Measurements from ENCODE around the gene LDLRAP1. TPM values are rescaled to one million over a fixed set of nuclear protein-coding genes. Genes with fewer than 3 reads are reported as not detected.

The LDLRAP1 gene
- total and polyA plus RNA-seq, 9 donors: 9.1 to 17.4 (median 13.1) TPM

DNA sequence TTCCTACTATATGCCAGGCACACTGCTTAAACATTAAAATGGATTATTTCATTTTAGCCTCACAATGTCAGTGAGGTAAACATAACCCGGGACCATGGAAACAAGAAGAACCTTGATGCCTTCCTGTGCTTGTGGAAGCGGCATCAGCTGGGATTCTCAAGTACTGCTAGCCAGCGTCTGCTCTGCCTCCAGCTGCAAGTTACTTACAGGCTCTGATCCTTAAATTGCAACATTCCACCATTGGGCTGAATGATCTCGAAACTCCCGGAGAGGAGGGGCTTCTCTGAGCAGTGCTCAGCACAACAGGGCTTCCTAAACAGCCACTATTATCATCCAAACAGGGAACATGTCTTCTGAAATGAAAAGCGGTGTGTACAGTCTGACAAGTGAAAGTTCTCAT, 66.5 kb downstream of the LDLRAP1 start:
- no peak overlapping the region for H3K4me3 ChIP-seq
- WGBS, 3 donors: 37 to 51% (median 47%) methylated on average over 6 of the region's 6 CpGs
- no peak overlapping the region for H3K27ac ChIP-seq
- H3K36me3 ChIP-seq: no peaks in the 10 kb centered on the region
- no peak for DNase-seq
- intact Hi-C loops (cut with DNase I): loop anchor here (2.0 to 10.0 kb wide), 5 partner anchors 95 to 385 kb away; partner anchors contain the start of gene PAFAH2 (in 1 of the 4)
- no peaks in the 10 kb centered on the region for H3K4me1 ChIP-seq (ENCODE audit: insufficient read depth)
- TF ChIP-seq EP300 (IDR thresholded peaks at IDR 0.05) (no peak), POLR2A (IDR thresholded peaks at IDR 0.05) (no peak)
- TF ChIP-seq, protein P1, sequence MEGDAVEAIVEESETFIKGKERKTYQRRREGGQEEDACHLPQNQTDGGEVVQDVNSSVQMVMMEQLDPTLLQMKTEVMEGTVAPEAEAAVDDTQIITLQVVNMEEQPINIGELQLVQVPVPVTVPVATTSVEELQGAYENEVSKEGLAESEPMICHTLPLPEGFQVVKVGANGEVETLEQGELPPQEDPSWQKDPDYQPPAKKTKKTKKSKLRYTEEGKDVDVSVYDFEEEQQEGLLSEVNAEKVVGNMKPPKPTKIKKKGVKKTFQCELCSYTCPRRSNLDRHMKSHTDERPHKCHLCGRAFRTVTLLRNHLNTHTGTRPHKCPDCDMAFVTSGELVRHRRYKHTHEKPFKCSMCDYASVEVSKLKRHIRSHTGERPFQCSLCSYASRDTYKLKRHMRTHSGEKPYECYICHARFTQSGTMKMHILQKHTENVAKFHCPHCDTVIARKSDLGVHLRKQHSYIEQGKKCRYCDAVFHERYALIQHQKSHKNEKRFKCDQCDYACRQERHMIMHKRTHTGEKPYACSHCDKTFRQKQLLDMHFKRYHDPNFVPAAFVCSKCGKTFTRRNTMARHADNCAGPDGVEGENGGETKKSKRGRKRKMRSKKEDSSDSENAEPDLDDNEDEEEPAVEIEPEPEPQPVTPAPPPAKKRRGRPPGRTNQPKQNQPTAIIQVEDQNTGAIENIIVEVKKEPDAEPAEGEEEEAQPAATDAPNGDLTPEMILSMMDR (IDR thresholded peaks at IDR 0.05): no peak
- no peaks in the 10 kb centered on the region for H3K9me3 ChIP-seq
- H3K27me3 ChIP-seq: no peaks in the 10 kb centered on the region

DNA sequence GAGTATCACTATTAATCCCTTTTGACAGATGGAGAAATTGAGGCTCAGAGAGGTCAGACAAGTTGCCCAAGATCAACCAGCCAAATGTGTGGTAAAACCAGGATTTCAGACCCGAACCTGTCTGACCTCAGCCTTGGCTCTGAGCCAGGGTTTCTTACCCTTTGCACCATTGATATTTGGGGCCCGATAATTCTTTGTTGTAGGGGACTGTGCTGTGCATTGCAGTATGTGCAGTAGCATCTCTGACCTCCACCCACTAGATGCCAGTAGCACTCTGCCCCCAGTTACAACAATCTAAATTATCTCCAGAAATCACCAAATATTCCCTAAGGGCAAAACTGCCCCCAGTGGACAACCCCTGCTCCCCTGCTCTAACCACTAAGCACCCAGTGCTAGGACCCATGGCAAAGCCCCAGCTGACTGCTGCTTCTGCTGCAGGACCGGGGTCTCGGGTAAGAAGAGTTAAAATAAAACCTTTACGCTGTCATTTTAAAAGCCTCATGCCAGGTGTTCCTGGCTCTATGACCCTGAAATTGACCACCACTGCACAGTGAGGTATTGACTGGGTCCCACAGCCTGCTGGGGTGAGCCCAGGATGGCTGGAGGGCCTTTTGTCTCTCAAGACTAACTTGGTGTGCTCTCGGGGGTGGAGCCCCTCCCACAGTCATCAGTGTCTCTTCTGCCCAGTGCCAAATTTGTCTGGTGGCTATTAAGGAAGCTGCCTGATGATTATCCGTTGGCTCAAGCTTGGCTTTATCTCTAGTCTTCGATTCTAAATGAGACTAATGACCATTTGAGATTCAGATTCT, 67.6 kb downstream of the LDLRAP1 start:
- H3K27ac ChIP-seq: no peak overlapping the region

DNA sequence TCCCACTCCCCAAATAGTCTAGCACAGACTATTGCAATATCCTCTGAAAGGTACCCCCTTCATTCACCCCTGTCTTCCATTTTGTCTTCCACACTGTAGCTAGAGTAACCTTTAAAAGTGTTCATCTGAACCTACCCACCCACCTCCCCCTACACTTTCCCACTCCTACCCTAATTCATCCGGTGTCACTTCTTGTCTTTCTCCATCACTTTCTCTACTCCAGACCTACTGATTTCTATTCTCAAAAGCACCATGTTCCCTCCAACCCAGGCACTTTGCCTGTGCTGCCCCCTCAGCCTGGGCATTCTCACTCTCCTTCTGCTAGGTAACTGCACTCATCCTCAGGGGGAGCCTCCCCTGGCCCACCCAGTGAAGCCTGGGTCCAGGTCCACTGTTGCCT, 68.4 kb downstream of the LDLRAP1 start:
- Histone ChIP-seq H3K4me3 (no peak overlapping the region), H3K27me3 (no peaks in the 10 kb centered on the region), H3K27ac (no peak overlapping the region), H3K9me3 (no peaks in the 10 kb centered on the region), H3K4me1 (ENCODE audit: insufficient read depth) (peaks cover 2% of the 10 kb centered on the region), H3K36me3 (no peaks in the 10 kb centered on the region)
- intact Hi-C loops (cut with DNase I): loop anchor here in 3 of 4 donors (5.0 to 10.0 kb wide), 3 partner anchors 93 to 383 kb away; partner anchors contain the start of gene PAFAH2 (in 1 of the 3)
- TF ChIP-seq, protein P1 (IDR thresholded peaks at IDR 0.05): no peak
- TF ChIP-seq EP300 (IDR thresholded peaks at IDR 0.05) (no peak), POLR2A (IDR thresholded peaks at IDR 0.05) (no peak)
- 83 to 93% (median 86%) methylated on average over 1 of the region's 1 CpG for WGBS, 3 donors
- DNase-seq: no peak

More for the DNA sequence above, 67.6 kb downstream of the LDLRAP1 start:
- TF ChIP-seq EP300 (IDR thresholded peaks at IDR 0.05): no peak
- TF ChIP-seq, protein P1 (IDR thresholded peaks at IDR 0.05): no peak
- no peak for TF ChIP-seq POLR2A (IDR thresholded peaks at IDR 0.05)
- no peaks in the 10 kb centered on the region for H3K9me3 ChIP-seq
- intact Hi-C loops (cut with DNase I): loop anchor here in 3 of 4 donors (5.0 to 10.0 kb wide), 3 partner anchors 94 to 384 kb away; partner anchors contain the start of gene PAFAH2 (in 1 of the 3)
- DNase-seq: no peak
- no peak overlapping the region for H3K4me3 ChIP-seq
- H3K27me3 ChIP-seq: no peaks in the 10 kb centered on the region
- H3K36me3 ChIP-seq: no peaks in the 10 kb centered on the region
- peaks cover 1% of the 10 kb centered on the region for H3K4me1 ChIP-seq (ENCODE audit: insufficient read depth)
- 44 to 50% (median 48%) methylated on average over 8 of the region's 8 CpGs for WGBS, 3 donors

DNA sequence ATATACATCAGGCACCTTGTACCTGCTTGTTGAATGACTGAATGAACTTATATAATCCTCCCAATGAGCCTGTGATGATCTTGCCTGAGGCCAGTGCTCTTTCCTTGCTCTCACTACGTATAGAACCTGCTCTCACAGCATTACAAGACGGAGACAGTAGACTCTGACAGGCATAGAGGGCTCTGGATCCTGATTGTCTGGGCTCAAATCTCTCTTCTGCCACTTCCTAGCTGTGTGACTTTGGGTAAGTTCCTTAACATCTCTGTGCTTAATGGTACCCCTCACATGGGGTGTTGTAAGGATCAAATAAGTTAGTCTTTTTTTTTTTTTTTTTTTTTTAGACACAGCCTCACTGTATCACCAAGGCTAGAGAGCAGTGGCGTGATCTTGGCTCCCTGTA, 69.0 kb downstream of the LDLRAP1 start:
- Histone ChIP-seq H3K4me3 (no peak overlapping the region), H3K27me3 (no peaks in the 10 kb centered on the region), H3K27ac (no peak overlapping the region), H3K9me3 (no peaks in the 10 kb centered on the region), H3K4me1 (ENCODE audit: insufficient read depth) (peaks cover 2% of the 10 kb centered on the region), H3K36me3 (no peaks in the 10 kb centered on the region)
- WGBS, 3 donors: 86 to 91% (median 89%) methylated on average over 3 of the region's 3 CpGs
- DNase-seq: no peak
- TF ChIP-seq POLR2A (IDR thresholded peaks at IDR 0.05): no peak
- intact Hi-C loops (cut with DNase I): loop anchor here in 3 of 4 donors (5.0 to 10.0 kb wide), 3 partner anchors 92 to 382 kb away; partner anchors contain the start of gene PAFAH2 (in 1 of the 3)

DNA sequence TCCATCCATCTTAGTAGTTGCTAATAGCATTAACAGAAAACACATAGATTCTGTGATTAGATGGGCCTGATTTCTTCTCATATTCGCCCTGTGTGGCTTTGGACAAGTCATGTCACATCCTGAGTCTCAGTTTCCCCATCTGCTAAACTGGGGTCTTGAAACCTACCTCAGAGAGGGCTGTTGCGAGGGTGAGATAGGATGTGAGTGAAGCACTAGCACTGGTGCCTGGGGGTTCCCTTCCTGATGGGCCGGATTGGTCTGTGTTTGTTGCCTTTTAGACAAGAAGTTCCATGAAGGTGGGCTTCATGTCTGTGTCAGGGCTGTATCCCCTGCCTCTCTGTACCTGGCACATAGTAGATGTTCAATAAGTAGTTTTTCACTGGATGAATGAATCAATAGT, 69.7 kb downstream of the LDLRAP1 start:
- no peak for TF ChIP-seq EP300 (IDR thresholded peaks at IDR 0.05)
- TF ChIP-seq, protein P1 (IDR thresholded peaks at IDR 0.05): no peak
- no peak for TF ChIP-seq POLR2A (IDR thresholded peaks at IDR 0.05)
- 92 to 99% (median 94%) methylated on average over 3 of the region's 3 CpGs for WGBS, 3 donors
- Histone ChIP-seq H3K9me3 (no peaks in the 10 kb centered on the region), H3K27ac (no peak overlapping the region), H3K4me3 (no peak overlapping the region), H3K4me1 (ENCODE audit: insufficient read depth) (peaks cover 2% of the 10 kb centered on the region), H3K36me3 (no peaks in the 10 kb centered on the region), H3K27me3 (no peaks in the 10 kb centered on the region)
- intact Hi-C loops (cut with DNase I): loop anchor here in 3 of 4 donors (5.0 to 10.0 kb wide), 3 partner anchors 92 to 382 kb away; partner anchors contain the start of gene PAFAH2 (in 1 of the 3)
- no peak for DNase-seq
